Adrenal gland (tissue), 5 donors: ENCODE data around the gene ADAMTS17.

ENCODE experiments used
- CTCF ChIP-seq, 6 experiments: fragments of 450-650 bp in 4 of 6; fragments of 200-600 bp in 2 of 6; sonication (generic) in 1 of 6; IDR thresholded peaks; 1 replicate in 5 of 6; 2 replicates in 1 of 6; pipeline versions ENCODE4 v1.5.1 to v1.8.0; 2016 to 2021; ENCODE audit warnings: antibody characterized with exemption in 6 of 6, mild to moderate bottlenecking in 2 of 6, moderate library complexity in 1 of 6
- POLR2A ChIP-seq, 2 donors: fragments of 450-650 bp; IDR thresholded peaks; one replicate each; pipeline ENCODE4 v1.6.1; 2017; ENCODE audit warnings: antibody characterized with exemption in 2 of 2, mild to moderate bottlenecking in 2 of 2, moderate library complexity in 1 of 2
- donor health status: DM: no; HTN: no; CAD: no.

GRCh38 chr15:100121285-100121684 lies 220.5 kb downstream of the ADAMTS17 start:
- TF ChIP-seq CTCF (IDR thresholded peaks at IDR 0.05) (no peak), POLR2A (IDR thresholded peaks at IDR 0.05) (no peak)
